Umbilical cord (tissue), 2 donors: ENCODE data around the gene HOXA6. TPM values are rescaled to one million over a fixed set of nuclear protein-coding genes. Genes with fewer than 3 reads are reported as not detected.

Experiments used
- DNase-seq: peaks from one replicate; pipeline ENCODE4 v3.0.0-alpha.2; 2015; ENCODE audit warnings: low spot score
- total RNA-seq: library from RNA; depleted of rRNA; stranded (reverse); fragments of >200 nt; gene quantifications from one replicate; pipeline ENCODE4 v1.2.3, GENCODE V29; 2014; ENCODE audit warnings: low replicate concordance; ENCODE audit not compliant: insufficient read depth

Gene HOXA6
- total RNA-seq, 1 donor from 2014 or later, result not detected

DNA sequence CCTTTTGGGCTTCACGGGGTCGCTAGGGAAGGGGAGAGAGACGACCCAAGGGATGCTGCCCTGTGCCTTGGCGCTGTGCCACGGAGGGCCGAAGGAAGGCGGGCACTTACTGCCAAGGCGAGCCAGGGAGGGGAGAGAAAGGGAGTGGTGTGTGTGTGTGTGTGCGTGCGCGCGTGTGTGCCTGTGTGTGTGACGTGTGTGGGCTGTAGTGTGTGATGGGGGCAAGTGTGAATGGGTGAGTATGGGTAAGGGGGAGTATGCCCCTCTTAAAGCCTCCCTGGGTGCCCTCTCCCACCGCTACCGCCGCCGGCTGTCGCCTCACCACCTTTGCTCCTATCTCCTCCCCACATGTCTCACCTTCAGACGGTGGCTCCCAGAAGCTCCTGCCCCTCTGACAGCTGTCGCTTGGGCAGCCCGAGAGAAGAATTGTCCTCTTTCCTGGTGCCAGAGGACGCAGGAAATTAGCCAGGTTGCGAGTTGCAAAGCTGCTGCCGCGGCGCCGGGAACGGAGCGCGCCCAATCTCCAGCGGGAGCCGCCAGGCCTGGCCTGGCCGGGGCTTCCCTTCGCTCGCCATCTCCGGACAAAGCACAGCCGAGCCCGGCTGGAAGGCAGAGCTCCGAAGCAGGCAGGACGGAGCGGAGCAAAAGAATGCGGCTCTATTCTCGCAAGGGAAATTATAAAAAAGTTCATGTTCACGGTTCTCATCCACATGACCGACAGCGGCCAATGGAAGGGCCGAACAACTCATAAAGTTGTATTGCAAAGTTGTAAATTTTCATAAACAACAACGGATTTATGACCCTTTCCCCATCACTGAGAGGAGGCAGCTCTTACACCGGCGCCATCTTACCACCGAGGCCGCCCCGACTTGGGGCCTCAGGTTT, 4.6 kb upstream of the HOXA6 start, which contains the start of gene HOXA3:
TSS of gene HOXA3 (minus strand) at position 653 of the 885 bp plus-strand sequence. CDS start 41,943 bp downstream, outside the sequence.
- peak; percentile 93 for DNase-seq

DNA sequence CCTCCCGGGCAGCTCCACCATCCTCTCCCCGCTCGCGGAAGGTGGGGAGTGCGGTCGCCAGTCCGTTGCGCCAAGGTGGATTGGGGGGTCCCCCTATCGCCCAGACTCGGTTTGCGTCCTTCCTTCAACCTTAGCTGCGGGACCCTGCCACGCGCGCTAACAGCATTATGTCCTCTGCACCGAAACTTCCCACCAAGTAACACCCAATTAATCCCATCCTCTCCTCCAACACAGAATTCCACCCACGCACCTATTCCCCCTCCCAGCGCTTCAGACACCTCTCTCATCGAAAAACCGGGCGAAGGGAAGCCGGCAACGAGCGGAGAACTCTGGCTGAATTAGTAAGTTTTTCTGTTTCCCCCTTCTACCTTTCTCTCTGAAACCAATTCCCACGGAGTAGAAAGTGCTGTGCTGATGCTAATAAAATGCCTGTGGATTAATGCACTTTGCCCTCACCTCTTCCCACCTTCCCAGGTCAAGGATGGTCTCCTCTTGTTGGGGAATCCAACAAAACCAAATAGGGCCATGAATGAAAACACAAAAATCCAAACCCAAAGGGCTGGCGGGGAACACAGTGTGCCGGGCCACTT, 3.9 kb upstream of the HOXA6 start:
- peak; percentile 26 for DNase-seq

DNA sequence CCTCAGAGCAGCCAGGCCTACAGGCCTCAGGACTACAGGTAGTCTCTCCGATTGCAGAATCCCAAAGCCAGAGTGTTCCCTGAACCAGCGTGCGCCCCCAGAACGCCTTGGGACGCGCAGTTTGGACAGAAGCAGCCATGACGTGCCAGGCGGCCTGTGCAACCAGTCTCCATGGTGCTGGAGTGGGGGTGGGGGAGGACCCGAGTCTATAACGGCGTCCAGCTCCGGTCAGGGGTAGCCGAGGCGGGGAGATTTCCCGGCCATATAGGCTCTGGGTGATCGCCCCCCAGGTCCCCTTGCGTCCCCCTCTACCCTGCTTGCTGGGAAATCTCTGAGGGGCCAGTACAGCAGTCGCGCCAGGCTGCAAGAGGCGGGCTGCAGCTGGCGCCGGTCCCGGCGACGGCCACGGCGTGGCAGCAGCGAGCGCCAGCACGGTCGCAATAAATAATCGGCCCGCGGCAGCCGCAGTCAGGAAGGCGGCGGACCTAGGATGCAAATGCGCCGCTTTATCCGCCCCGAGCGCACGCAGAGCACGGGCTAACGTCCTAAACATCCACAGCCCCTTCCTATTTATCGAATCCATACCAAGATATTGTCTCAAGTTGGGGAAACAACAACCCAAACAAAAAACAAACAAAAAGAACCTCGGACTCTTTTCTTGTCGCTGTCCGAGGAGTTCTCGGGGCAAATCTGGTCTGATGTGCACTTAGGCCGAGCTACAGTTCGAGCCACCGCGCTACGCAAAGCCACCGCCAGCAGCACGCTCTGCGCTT, 3.2 kb upstream of the HOXA6 start:
- peak; percentile 89 for DNase-seq

DNA sequence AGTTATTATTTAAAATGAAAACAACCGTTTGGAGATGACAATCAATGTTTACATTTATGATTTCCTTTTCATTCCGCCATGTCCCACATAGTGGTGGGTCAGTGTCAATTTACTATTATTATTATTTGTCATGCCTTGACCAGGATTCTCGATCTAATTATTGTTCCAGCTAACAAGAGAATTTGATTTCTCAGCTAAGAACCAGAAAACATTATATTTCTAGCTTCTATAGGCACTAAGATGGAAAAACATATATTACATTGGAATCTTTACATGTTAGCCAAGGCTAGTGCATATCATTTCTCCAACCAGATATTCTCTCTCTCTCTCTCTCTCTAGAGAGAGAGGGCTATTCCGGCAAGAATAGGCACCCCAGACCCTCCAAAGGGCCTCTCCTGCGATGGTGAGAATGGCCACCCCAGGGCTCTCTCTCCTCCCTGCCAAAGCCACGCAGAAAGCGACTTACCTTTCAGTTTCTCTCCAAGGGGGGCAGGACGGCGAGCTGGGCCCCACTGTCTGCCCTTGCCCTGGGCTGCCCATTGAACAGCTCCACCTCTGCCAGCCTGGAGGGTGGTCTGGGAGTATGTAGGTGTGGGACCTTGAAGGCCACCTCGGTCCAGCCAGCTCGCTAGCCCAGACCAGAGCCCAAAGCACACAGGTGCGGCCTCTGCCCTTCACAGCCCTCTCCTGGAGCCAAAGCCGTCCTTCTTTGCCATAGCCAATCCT, 2.4 kb upstream of the HOXA6 start:
- DNase-seq, result no peak

DNA sequence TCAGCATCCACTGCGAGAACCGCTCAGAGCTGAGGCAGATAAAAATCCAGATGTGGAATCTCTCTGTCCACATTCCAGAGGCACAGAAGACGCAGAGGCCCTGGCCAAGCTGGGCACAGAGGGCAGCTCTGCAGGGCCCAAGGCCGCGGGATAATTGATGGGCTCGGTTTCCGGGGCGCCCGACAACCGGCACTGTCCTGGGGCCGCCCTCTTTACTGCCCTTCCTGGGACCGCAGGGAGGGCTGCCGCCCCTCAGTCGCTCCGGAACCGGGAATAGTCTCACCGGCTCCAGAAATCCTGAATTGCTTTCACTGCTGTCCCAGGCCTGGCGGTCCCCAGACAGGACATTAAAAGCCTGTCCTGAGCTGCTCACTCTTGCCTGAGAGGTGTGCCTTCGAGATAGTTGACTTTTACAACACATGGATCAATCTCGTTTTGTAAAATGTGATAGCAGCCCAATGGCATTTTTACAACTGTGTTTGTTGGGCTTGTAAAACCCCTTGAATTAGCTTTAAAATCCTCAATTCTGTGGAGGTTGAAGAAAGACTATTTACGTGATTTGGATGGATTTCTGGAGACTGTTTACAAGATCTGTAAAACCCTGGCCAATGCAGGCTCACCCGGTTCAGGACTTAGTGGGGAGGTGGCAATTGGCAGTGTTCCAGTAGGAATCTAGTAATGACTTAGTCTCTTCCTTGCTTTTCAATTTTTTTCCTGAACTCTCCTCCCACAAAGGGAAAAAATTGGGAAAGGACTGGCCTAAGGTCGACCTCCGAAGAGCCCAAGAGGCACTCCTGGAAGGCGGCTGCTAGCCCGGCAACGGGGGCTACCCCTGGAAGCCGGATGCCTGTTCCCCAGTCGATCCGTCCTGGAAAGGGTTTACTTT, 1.4 kb upstream of the HOXA6 start:
- peak; percentile 67 for DNase-seq

DNA sequence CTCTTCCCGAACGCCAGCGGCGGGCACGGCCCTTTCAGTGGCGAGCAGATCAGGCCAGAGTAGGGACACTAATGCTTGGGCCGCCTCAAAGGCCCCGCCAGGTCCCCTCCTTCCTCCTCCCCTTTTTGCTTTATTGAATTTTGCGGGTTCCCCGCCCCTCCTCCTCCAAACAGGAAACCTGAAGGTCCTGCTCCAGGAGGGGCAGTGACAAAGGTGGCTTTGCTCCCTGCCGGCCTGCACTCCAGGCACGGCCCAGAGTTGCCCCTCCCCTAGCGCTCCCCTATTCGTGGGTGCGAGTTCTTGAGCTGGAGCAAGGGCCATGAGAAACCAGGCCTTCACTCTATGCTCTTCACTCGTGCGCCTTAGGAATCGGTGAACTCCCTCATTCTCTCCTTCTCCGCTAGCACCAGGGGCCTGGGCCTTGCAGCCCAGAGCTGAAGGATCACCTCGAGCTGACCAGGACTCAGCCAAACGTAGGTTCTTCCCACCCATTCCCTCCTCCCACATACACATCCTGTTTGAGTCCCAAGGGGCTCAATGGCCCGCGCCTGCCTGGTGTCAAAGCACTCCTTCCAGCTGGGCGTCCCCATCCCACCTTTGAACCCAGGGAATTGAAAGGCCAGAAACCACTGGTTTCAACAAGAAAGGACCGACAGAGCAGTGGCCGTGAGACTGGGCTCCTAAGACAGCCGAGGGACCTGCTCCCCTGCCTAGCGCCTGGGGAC, 619 bp upstream of the HOXA6 start:
- DNase-seq, result peak; percentile 55

DNA sequence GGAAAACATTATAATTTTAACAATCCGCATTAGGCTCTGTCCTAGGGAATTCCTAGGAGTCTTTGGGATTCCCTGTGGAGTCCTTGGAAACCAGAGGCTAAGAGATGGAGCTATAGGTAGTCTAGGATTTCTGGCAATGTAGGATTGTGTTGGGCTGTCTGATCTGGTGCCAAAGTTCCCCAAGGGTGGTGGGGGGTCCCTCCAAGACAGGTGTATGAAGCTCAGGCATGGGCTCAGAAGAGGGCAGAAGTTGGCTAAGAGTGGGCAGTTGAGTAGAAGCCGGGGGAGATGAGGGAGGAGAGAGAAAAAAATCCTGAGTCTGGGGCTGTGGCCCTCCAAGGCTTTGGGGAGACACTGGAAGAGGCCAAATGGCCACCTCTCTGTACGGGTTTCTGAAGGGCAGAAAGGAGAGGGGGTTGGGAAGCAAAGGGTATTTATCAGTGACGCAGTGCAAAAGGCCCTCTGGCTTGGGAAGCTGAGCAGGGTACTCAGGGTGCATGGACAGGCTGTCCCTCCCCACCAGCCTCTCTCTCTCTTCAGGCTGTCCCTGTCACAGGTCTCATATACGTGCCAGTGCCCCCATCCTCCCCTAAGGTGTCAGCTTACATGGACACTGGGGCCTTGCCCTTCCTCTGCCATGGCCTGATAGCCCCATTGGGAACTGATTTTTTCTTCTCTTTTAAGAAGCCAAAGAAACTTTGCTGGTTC, 929 bp downstream of the HOXA6 start:
- DNase-seq, result no peak

DNA sequence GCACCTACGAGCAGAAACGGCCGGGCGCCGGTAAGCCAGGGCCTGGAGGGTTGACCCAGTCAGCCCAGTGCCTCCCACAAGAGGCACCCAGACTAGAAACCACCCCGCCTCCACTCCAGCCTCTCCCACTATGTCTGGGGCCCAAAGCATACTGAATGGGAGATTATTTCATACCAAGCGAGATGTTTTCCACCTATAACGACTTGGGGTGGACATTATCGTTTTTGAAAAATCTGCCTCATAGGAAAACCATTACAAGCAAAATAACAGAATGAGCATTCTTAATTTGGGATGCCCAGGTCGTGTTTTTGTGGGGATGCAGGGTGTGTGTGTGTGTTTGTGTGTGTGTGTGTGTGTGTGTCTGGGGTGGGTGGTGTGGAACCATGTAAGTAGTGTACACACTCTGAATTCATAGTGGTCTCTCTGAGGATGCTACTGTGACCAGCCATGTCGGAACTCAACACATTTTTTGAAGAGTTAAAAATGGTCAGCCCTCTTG, 1.6 kb downstream of the HOXA6 start:
- DNase-seq, result no peak

DNA sequence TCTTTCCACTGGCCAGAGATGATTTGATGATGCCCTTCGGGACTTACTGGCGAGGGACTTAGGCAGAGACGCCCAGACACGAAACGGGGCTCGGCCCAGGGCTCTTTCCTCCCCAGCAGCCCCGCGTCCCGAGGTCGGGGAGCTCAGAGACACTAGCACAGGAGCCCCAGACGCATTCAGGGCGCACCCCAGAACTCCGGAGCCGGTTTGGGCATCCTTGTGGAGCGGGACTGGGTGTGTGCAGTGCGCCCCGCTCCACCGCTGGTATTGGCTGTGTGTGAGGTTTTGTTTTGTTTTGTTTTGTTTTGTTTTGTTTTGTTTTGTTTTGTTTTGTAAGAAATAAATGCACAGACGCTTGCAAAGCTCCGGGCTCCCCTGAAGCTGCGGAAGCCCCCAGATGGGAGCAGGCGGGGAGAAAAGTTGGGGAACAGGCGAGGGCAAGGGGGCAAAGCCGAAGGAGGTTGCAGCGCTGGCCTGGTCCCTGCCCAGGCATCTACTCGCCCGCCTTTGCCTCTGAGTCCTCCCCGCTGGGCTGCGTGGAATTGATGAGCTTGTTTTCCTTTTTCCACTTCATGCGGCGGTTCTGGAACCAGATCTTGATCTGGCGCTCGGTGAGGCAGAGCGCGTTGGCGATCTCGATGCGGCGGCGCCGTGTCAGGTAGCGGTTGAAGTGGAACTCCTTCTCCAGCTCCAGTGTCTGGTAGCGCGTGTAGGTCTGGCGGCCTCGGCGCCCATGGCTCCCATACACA, 2.2 kb downstream of the HOXA6 start:
- no peak for DNase-seq

DNA sequence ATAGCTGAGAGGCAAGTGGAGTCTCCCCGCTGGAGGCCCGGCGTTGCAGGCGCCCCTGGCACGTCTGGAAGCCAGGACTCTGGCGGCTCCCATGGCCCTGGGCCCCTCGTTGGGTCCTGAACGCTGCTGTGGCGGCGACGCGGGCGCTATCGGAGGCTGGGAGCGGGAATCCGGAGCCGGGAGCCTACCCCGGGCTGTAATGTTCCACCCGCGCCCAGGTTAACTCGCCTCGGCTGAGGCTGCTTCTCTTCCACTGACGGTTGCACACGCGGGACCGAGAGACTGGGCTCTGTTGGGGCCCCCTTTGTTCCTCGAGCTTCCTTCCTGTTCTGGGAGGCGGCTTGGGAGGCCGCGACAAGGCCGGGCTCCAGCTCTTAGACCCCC, 2.8 kb downstream of the HOXA6 start:
- no peak for DNase-seq

DNA sequence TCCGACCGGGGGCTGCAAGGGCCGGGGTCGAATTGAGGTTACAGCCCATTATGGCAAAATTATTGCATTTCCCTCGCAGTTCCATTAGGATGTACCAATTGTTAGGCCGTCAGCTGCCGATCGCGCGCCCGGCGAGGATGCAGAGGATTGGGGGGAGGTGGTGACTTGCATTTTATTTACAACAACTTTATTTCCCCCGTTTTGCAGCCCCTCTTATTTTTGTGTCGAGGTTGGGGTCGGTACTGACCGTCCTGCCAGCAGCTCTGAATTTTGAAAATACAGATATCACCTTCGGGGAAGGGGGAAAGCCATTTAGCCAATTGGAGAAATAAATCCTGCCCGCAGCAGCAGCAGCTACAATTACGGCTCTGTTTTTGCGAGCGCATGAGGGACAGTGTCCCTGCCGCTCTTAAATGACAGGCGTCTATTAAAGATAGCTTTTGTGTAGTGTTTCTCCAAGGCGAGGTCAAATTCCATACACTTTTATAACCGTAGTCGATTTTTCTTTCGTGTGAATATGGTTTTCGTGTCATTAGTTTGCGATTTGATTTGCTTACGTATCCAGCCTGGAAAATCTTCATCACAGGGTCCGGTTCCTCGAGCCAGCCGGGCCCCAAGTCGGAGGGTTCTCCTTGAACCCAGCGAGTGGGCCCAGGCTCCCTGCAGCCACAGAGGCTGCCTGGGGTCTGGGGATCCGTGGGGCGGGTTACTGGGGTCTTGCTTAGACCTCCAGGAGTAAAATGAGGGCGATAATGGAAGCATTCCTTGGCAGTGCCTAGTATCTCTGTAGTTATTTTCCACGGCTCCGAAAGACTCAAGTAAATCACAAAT, 3.4 kb downstream of the HOXA6 start:
- DNase-seq, result no peak

DNA sequence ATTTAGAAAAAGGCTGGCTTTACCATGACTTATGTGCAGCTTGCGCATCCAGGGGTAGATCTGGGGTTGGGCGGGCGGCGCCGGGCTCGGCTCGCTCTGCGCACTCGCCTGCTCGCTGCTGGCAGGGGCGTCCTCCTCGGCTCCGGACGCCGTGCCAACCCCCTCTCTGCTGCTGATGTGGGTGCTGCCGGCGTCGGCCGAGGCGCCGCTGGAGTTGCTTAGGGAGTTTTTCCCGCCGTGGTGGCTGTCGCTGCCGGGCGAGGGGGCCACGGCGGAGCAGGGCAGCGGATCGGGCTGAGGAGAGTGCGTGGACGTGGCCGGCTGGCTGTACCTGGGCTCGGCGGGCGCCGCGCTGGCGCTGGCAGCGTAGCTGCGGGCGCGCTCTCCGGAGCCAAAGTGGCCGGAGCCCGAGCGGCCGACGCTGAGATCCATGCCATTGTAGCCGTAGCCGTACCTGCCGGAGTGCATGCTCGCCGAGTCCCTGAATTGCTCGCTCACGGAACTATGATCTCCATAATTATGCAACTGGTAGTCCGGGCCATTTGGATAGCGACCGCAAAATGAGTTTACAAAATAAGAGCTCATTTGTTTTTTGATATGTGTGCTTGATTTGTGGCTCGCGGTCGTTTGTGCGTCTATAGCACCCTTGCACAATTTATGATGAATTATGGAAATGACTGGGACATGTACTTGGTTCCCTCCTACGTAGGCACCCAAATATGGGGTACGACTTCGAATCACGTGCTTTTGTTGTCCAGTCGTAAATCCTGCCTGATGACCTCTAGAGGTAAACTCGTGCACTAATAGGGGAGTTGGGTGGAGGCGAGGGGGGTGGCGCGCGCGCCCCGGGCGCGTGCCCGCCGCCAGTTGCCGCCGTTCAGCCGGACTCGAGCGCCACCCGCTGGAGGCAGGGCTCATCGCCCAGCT, 4.3 kb downstream of the HOXA6 start, which contains the start of gene HOXA5:
TSS of gene HOXA5 (minus strand) at position 659 of the 927 bp plus-strand sequence. CDS start at position 585, 74 bp downstream.
- peak; percentile 37 for DNase-seq

DNA sequence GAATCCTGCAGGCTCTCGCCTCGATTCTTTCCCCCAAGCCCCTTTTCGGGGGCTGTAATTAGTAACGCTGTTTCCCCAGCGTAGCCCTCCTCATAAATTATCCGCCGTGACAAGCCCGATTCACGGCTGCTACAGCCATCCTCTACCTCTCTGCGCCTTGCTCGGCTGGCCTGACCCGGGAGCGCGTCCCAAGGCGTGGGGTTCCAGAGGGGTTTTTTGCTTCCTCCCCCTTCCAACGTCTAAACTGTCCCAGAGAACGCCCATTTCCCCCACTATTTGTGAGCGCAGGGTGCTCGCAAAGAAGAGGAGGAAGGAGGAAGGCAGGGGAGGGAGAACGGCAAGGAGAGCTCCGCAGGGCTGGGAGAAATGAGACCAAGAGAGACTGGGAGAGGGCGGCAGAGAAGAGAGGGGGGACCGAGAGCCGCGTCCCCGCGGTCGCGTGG, 5.0 kb downstream of the HOXA6 start:
- DNase-seq, result no peak

DNA sequence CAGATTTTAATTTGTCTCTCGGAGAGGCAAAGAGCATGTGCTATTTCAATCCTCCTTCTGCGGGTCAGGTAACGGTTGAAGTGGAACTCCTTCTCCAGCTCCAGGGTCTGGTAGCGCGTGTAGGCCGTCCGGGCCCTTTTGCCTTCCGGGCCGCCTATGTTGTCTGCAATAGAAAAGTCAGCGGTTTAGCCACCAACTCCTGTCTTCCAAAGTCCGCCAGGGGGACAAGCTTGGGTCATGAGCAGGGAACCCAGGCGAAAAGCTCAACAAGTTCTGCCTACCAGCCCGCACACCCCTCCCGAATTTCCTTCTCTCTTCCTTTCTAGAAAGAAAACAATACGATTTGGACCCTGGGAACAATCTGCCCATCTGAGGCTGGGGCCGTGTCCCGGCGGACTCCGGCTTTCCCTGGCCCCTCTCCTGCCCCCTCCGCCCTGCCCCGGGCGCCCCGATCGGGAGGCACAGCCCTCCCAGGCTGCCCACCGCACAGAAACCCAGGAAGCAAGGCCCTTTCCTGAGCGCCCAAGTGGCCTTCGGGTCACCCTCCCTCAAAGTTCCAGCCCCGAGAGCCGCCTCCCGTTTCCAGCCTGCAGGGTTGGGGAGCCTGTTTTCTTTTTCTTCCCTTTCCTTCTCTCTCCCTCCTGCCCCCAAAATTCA, 5.5 kb downstream of the HOXA6 start:
- DNase-seq, result no peak

DNA sequence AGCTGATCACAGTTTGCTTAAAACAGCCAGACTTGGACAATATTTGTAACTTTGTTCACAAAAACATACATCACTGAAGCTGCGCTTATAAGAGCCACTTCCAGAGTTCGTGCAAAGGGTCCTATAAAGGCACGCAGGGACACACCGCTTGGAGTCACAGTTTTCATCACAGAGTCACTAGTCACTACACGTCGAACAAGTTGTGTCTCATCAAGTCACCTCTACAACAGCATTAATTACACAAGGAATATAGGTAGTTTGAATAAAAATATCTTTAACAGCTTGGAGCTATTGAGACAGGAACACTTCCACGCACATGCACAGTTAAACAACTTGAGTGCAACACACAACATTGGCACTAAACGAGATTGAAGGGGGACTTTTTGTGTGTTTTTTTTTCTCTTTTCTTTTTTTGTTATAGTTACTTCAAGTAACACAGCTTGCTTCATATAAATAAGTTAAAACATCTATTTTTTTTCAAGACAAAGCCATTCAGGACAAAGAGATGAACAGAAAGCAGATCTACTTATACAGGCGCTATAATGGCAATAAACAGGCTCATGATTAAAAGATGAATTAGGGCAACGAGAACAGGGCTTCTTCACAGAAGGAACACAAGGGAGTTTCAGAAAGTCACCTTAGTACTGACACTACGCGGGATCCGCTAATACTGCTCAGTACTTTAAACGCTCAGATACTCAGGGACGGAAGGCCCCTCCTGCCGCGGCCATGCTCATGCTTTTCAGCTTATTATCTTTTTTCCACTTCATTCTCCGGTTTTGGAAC, 6.2 kb downstream of the HOXA6 start:
- DNase-seq, result no peak
